ENCODE measurements around the gene SYNE1. TPM values are rescaled to one million over a fixed set of nuclear protein-coding genes. Genes with fewer than 3 reads are reported as not detected.

SYNE1 gene
- total and polyA plus RNA-seq, 2 of the 8 experiments (the other 6 are each of a cell fraction or from before 2014, with no cell fraction given) = 2.8 to 5.5 TPM

- TF ChIP-seq ATF3 (IDR thresholded peaks at IDR 0.05; ENCODE audit: insufficient read depth, low read depth, low read length) = no peak
- TF ChIP-seq PHF8 (conservative IDR thresholded peaks at IDR 0.05; ENCODE audit: low read depth, low read length) = no peak
- no peak for TF ChIP-seq RNF2 (IDR thresholded peaks at IDR 0.05; ENCODE audit: borderline replicate concordance, low read depth, low read length, missing control alignments, poor library complexity, severe bottlenecking)
- TF ChIP-seq EP300 (IDR thresholded peaks at IDR 0.05; ENCODE audit: borderline replicate concordance in 1 of 2, low read depth in 2 of 2, low read length in 2 of 2) = no peak
- no peak for TF ChIP-seq MAX (IDR thresholded peaks at IDR 0.05)
- TF ChIP-seq SRF (IDR thresholded peaks at IDR 0.05; ENCODE audit: low read depth, low read length) = no peak
- no peak for TF ChIP-seq HDAC2 (IDR thresholded peaks at IDR 0.05; ENCODE audit: borderline replicate concordance in 1 of 2, low read depth in 2 of 2, low read length in 2 of 2)
Observed at GRCh38 chr6:152587473-152587872, 49.7 kb downstream of the SYNE1 start (continued).

All from H1 (cell line).